Stimulated activated CD8-positive, alpha-beta memory T cell treated with anti-CD3 and anti-CD28 coated beads, Interleukin-15, amount 100 ng/mL, for 1 hour (primary cell): ENCODE data around the gene RAB18.
"Not testable (repeated sequence)": the region's sequence is repeated elsewhere in the genome, so short reads cannot be mapped to it uniquely, and the experiment has no call there.

Experiments used
- DNase-seq: peaks from one replicate; pipeline ENCODE4 v3.0.0-alpha.2; 2020; ENCODE audit warnings: low read depth

Gene RAB18

GRCh38 chr10:27504808-27505460 lies 830 bp downstream of the RAB18 start:
- DNase-seq = no peak

- not testable (repeated sequence) for DNase-seq
These were observed 1.4 kb downstream of the RAB18 start for GRCh38 chr10:27505537-27505936.

- DNase-seq = no peak
These were observed 2.2 kb downstream of the RAB18 start for GRCh38 chr10:27506280-27506679.

GRCh38 chr10:27512548-27512947 lies 8.4 kb downstream of the RAB18 start:
- no peak for DNase-seq

- DNase-seq = no peak
These were observed 9.5 kb downstream of the RAB18 start for GRCh38 chr10:27513451-27514191.

- no peak for DNase-seq
These were observed 10.1 kb downstream of the RAB18 start for GRCh38 chr10:27514243-27514642.

- no peak for DNase-seq
These were observed 14.2 kb downstream of the RAB18 start for GRCh38 chr10:27518261-27518660.

GRCh38 chr10:27525819-27526218 lies 21.7 kb downstream of the RAB18 start:
- no peak for DNase-seq

- no peak for DNase-seq
These were observed 22.1 kb downstream of the RAB18 start for GRCh38 chr10:27526242-27526641.

GRCh38 chr10:27527666-27528295 lies 23.7 kb downstream of the RAB18 start:
- DNase-seq = no peak

GRCh38 chr10:27529010-27529783 lies 25.1 kb downstream of the RAB18 start:
- no peak for DNase-seq

GRCh38 chr10:27530477-27530876 lies 26.4 kb downstream of the RAB18 start:
- DNase-seq = no peak

- DNase-seq = no peak
These were observed 27.3 kb downstream of the RAB18 start for GRCh38 chr10:27531336-27531847.

- no peak for DNase-seq
These were observed 30.1 kb downstream of the RAB18 start for GRCh38 chr10:27534161-27534700.

- no peak for DNase-seq
These were observed 31.2 kb downstream of the RAB18 start for GRCh38 chr10:27535317-27535716.

GRCh38 chr10:27536437-27536836 lies 32.3 kb downstream of the RAB18 start:
- no peak for DNase-seq

GRCh38 chr10:27537166-27537565 lies 33.1 kb downstream of the RAB18 start:
- no peak for DNase-seq

- no peak for DNase-seq
These were observed 33.7 kb downstream of the RAB18 start for GRCh38 chr10:27537787-27538186.

GRCh38 chr10:27540672-27541071 lies 36.6 kb downstream of the RAB18 start:
- DNase-seq = no peak

- no peak for DNase-seq
These were observed 38.0 kb downstream of the RAB18 start for GRCh38 chr10:27541796-27542729.

- DNase-seq = no peak
These were observed 38.7 kb downstream of the RAB18 start for GRCh38 chr10:27542812-27543211.
